ENCODE data around the gene C1orf232. TPM values are rescaled to one million over a fixed set of nuclear protein-coding genes. Genes with fewer than 3 reads are reported as not detected.
A peak's percentile ranks its signal among the peaks of the same experiment; 100 is the strongest.

The C1orf232 gene
- total and polyA plus RNA-seq, 9 of the 15 experiments (the other 6 are each of a cell fraction or from before 2014, with no cell fraction given) = not detected

DNA sequence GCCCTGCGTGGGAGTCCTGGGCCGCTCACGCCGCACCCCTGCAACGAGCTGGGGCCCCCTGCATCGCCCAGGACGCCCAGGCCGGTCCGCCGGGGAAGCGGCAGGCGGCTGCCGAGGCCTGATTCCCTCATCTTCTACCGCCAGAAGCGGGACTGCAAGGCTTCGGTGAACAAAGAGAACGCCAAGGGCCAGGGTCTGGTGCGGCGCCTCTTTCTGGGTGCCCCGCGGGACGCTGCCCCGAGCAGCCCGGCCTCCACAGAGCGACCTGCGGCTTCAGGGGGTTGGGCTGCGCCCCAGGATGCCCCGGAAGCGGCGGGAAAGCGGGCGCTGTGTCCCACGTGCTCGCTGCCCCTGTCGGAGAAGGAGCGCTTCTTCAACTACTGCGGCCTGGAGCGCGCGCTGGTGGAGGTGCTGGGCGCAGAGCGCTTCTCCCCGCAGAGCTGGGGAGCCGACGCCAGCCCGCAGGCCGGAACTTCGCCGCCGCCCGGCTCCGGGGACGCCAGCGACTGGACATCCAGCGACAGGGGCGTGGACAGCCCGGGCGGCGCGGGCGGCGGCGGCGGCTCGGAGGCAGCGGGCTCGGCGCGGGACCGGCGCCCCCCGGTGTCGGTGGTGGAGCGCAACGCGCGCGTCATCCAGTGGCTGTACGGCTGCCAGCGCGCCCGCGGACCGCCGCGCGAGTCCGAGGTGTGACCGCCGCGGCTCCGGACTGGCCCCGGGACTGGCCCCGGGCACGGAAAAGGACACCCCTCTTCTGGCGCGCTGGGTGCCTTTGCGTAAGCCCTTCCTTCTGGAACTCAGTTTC, 7.1 kb downstream of the C1orf232 start (continued):
- TF ChIP-seq POLR2B (IDR thresholded peaks at IDR 0.05; ENCODE audit: low read depth, partially characterized antibody) (peak; percentile 50), ATF6 (CRISPR knock-in tag; IDR thresholded peaks at IDR 0.05) (peak; percentile 99), PRPF4 (IDR thresholded peaks at IDR 0.05; ENCODE audit: insufficient read depth, low read depth, low read length, poor library complexity, severe bottlenecking) (peak; percentile 44), HCFC1 (IDR thresholded peaks at IDR 0.05; ENCODE audit: low read depth, low read length) (no peak), ZNF830 (CRISPR knock-in tag; IDR thresholded peaks at IDR 0.05) (no peak), ZHX1 (conservative IDR thresholded peaks at IDR 0.05; ENCODE audit: low read length) (no peak), ZNF280A (IDR thresholded peaks at IDR 0.05; ENCODE audit: low read depth, partially characterized antibody) (no peak), FUS (optimal IDR thresholded peaks at IDR 0.05; ENCODE audit: low read depth, low read length) (peak; percentile 58), GABPB2 (CRISPR knock-in tag; conservative IDR thresholded peaks at IDR 0.05) (no peak), TCF15 (CRISPR knock-in tag; IDR thresholded peaks at IDR 0.05) (0 out of 2 replicates have a peak, but pooled peaks have one; percentile 34), JUNB (CRISPR knock-in tag; conservative IDR thresholded peaks at IDR 0.05) (no peak), XRCC4 (IDR thresholded peaks at IDR 0.05; ENCODE audit: extremely low read depth, insufficient read depth, insufficient read length) (no peak), FOXK1 (CRISPR knock-in tag; IDR thresholded peaks at IDR 0.05; ENCODE audit: borderline replicate concordance) (peak; percentile 60; the same call in 1 of the 2 replicates), HSF4 (CRISPR knock-in tag; IDR thresholded peaks at IDR 0.05; ENCODE audit: borderline replicate concordance) (no peak), HMG20A (CRISPR knock-in tag; conservative IDR thresholded peaks at IDR 0.05) (no peak)
- TF ChIP-seq, protein P1, sequence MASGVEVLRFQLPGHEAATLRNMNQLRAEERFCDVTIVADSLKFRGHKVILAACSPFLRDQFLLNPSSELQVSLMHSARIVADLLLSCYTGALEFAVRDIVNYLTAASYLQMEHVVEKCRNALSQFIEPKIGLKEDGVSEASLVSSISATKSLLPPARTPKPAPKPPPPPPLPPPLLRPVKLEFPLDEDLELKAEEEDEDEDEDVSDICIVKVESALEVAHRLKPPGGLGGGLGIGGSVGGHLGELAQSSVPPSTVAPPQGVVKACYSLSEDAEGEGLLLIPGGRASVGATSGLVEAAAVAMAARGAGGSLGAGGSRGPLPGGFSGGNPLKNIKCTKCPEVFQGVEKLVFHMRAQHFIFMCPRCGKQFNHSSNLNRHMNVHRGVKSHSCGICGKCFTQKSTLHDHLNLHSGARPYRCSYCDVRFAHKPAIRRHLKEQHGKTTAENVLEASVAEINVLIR (CRISPR knock-in tag; IDR thresholded peaks at IDR 0.05) = 0 out of 2 replicates have a peak, but pooled peaks have one; percentile 24
